HepG2 (cell line): ENCODE data around the gene STAM. TPM values are rescaled to one million over a fixed set of nuclear protein-coding genes. Genes with fewer than 3 reads are reported as not detected.

Experiments used
- ATAC-seq: fragments of 200-7000 bp; cut with Tn5 transposase; 3 replicates; pipeline ENCODE4 v1.9.1; 2020; ENCODE audit warnings: mild to moderate bottlenecking, moderate library complexity
- BruUV-seq: library from RNA; stranded (reverse); fragments of 400-500 nt; replicated peaks from 2 replicates; lab custom pipeline; 2021; lab: Mats Ljungman, UMichigan
- CTCF ChIA-PET: fragments of 300-600 bp; formaldehyde crosslinking; extraction: SDS; loops from one replicate; lab custom pipeline; 2021; ENCODE audit warnings: low total read pairs, inconsistent platforms, low intra/inter-chr PET ratio; lab: Yijun Ruan, JAX
- POLR2A ChIA-PET: fragments of 350-600 bp; sonication (Branson Sonifier 250); formaldehyde crosslinking; loops from one replicate; lab custom pipeline; 2020; ENCODE audit warnings: antibody characterized with exemption, inconsistent platforms; lab: Yijun Ruan, JAX
- DNase-seq: peaks from one replicate; pipeline ENCODE4 v3.0.0-alpha.2; 2015; ENCODE audit warnings: low spot score
- FAIRE-seq: peaks from 3 replicates; lab custom pipeline; 2011; peaks lifted over from hg19 to GRCh38; lab: Jason Lieb, UNC
- H2AFZ ChIP-seq: one replicate; pipeline ENCODE4 v1.6.1; 2011; ENCODE audit warnings: low read length, inconsistent platforms
- H3K27ac ChIP-seq: fragments of 300-600 bp; 3 replicates; pipeline ENCODE4 v1.8.0; 2011; ENCODE audit warnings: mixed run types, mild to moderate bottlenecking, mixed read lengths, low read length, inconsistent platforms; ENCODE audit not compliant: insufficient read depth; ENCODE audit errors: extremely low read length
- H3K27me3 ChIP-seq, 2 experiments: fragments of 200-600 bp in 1 of 2; 2 replicates in 1 of 2; 3 replicates in 1 of 2; pipeline versions ENCODE4 v1.6.0 to v1.8.0; 2011; ENCODE audit warnings: low read length in 2 of 2, mild to moderate bottlenecking in 2 of 2, moderate library complexity in 2 of 2, inconsistent platforms in 1 of 2; ENCODE audit not compliant: insufficient read depth in 2 of 2, control insufficient read depth in 1 of 2
- H3K36me3 ChIP-seq, 2 experiments: fragments of 200-600 bp in 1 of 2; replicated peaks in 1 of 2; 2 replicates in 1 of 2; 3 replicates in 1 of 2; pipeline versions ENCODE4 v1.5.1 to v1.8.0; 2011; ENCODE audit warnings: low read length in 2 of 2, inconsistent platforms in 1 of 2; ENCODE audit not compliant: insufficient read depth in 2 of 2, control insufficient read depth in 1 of 2
- H3K4me1 ChIP-seq: 2 replicates; pipeline ENCODE4 v1.5.1; 2012; ENCODE audit warnings: low read length, inconsistent platforms; ENCODE audit not compliant: insufficient read depth
- H3K4me2 ChIP-seq: 2 replicates; pipeline ENCODE4 v1.6.0; 2011; ENCODE audit warnings: low read depth, low read length, inconsistent platforms
- H3K4me3 ChIP-seq, 3 experiments: fragments of 200-600 bp in 1 of 3; sonication (generic), shearing (Covaris generic) in 1 of 3; replicated peaks in 1 of 3; 2 replicates each; pipeline ENCODE4 v1.5.1; 2011 to 2016; ENCODE audit warnings: low read length in 3 of 3, inconsistent platforms in 2 of 3, low read depth in 2 of 3, mild to moderate bottlenecking in 2 of 3, control low read depth in 1 of 3, mixed read lengths in 1 of 3; ENCODE audit not compliant: insufficient read depth in 1 of 3
- H3K79me2 ChIP-seq: one replicate; pipeline ENCODE4 v1.6.1; 2011; ENCODE audit warnings: low read length, inconsistent platforms; ENCODE audit not compliant: insufficient read depth
- H3K9ac ChIP-seq: 2 replicates; pipeline ENCODE4 v1.6.0; 2011; ENCODE audit warnings: mild to moderate bottlenecking, low read depth, low read length, inconsistent platforms; ENCODE audit not compliant: insufficient read depth
- H3K9me3 ChIP-seq: 2 replicates; pipeline ENCODE4 v1.5.1; 2012; ENCODE audit warnings: mild to moderate bottlenecking, low read length
- H4K20me1 ChIP-seq: 2 replicates; pipeline ENCODE4 v1.6.0; 2011; ENCODE audit warnings: inconsistent platforms, mild to moderate bottlenecking, low read length, moderate library complexity; ENCODE audit not compliant: insufficient read depth
- BRF2 ChIP-seq: sonication (generic); formaldehyde crosslinking; IDR thresholded peaks from 2 replicates; pipeline ENCODE4 v1.8.1; 2022; ENCODE audit warnings: mild to moderate bottlenecking, missing genetic modification reagents
- DDIT3 ChIP-seq: sonication (generic); formaldehyde crosslinking; IDR thresholded peaks from 2 replicates; pipeline ENCODE4 v1.4.0; 2020; ENCODE audit warnings: mild to moderate bottlenecking, missing genetic modification reagents
- PATZ1 ChIP-seq: sonication (generic); formaldehyde crosslinking; IDR thresholded peaks from 2 replicates; pipeline ENCODE4 v1.4.0; 2020; ENCODE audit warnings: missing genetic modification reagents
- PRMT3 ChIP-seq: sonication (generic); formaldehyde crosslinking; IDR thresholded peaks from 2 replicates; pipeline ENCODE4 v1.8.1; 2022; ENCODE audit warnings: low read depth, mild to moderate bottlenecking, moderate library complexity, missing genetic modification reagents, borderline replicate concordance
- TFE3 ChIP-seq: IDR thresholded peaks from 2 replicates; pipeline ENCODE4 v1.6.1; 2016
- TIGD3 ChIP-seq: sonication (generic); formaldehyde crosslinking; IDR thresholded peaks from 2 replicates; pipeline ENCODE4 v1.5.1; 2020; ENCODE audit warnings: mild to moderate bottlenecking, missing genetic modification reagents, borderline replicate concordance
- TOPORS ChIP-seq: sonication (generic); formaldehyde crosslinking; IDR thresholded peaks from 2 replicates; pipeline ENCODE4 v1.8.0; 2023; ENCODE audit warnings: mild to moderate bottlenecking, missing genetic modification reagents
- ZNF660 ChIP-seq: sonication (generic); formaldehyde crosslinking; IDR thresholded peaks from 2 replicates; pipeline ENCODE4 v1.5.1; 2020; ENCODE audit warnings: mild to moderate bottlenecking, low read depth, missing genetic modification reagents, borderline replicate concordance
- ZNF691 ChIP-seq: sonication (generic); formaldehyde crosslinking; IDR thresholded peaks from 2 replicates; pipeline ENCODE4 v1.4.0; 2020; ENCODE audit warnings: missing genetic modification reagents, low read depth, mild to moderate bottlenecking, borderline replicate concordance
- ZNF746 ChIP-seq: sonication (generic); formaldehyde crosslinking; IDR thresholded peaks from 2 replicates; pipeline ENCODE4 v1.8.0; 2022; ENCODE audit warnings: mild to moderate bottlenecking, missing genetic modification reagents
- WGBS: methylation state at CpG from one replicate; pipeline ENCODE4 v1.1.6; 2017; ENCODE audit warnings: low lambda C conversion rate; 5-methylcytosine and 5-hydroxymethylcytosine counted together
- in situ Hi-C: cut with HindIII; loops from 2 replicates; pipeline ENCODE4 v1.10.0; 2017; ENCODE audit warnings: low pct_unique_long_range_greater_than_20kb; ENCODE audit not compliant: extremely low pct_ligation_motif_present
- intact Hi-C: fragments of 100-400 bp; cut with micrococcal nuclease; formaldehyde crosslinking; loops from one replicate; pipeline ENCODE4 v1.10.0; 2022; ENCODE audit not compliant: unreplicated experiment
- polyA plus RNA-seq, 8 experiments: library from polyadenylated mRNA; depleted of rRNA in 3 of 8; stranded (reverse) in 7 of 8; unstranded in 1 of 8; fragments of >200 nt; fragmentation: Illumina TruSeq in 4 of 8; extraction: Trizol in 4 of 8; gene quantifications; 2 replicates each; pipeline versions ENCODE4 v1.2.1 to v1.2.3, GENCODE V29; 2011 to 2016; ENCODE audit warnings: low read depth in 4 of 8, missing spikeins in 1 of 8, mixed read lengths in 1 of 8; ENCODE audit not compliant: insufficient read depth in 1 of 8
- total RNA-seq, 5 experiments: library from RNA; depleted of rRNA; stranded (reverse); fragments of >200 nt; fragmentation: Illumina TruSeq; extraction: Trizol; gene quantifications; 2 replicates each; pipeline ENCODE4 v1.2.3, GENCODE V29; 2016; ENCODE audit warnings: low read depth in 1 of 5

Gene STAM
- total and polyA plus RNA-seq, 2 of the 13 experiments (the other 11 are each of a cell fraction or from before 2014, with no cell fraction given), result 19.5 to 25.1 TPM

- H3K9me3 ChIP-seq, result no peaks in the 10 kb centered on the region
- BruUV-seq, result no TSS peak
- H3K4me1 ChIP-seq, result no peaks in the 10 kb centered on the region
- intact Hi-C loops, result no loop called here
- FAIRE-seq (no peak), DNase-seq (no peak), ATAC-seq (no peak)
- POLR2A ChIA-PET, result no interaction called here
- H4K20me1 ChIP-seq, result no peaks in the 10 kb centered on the region
- no peak overlapping the region for H3K4me3 ChIP-seq
- in situ Hi-C loops, result no loop called here
- WGBS, result 88% methylated on average over 5 of the region's 5 CpGs
- peaks cover 13 to 63% of the 10 kb centered on the region in 2 experiments for H3K36me3 ChIP-seq
- H2AFZ ChIP-seq, result no peak overlapping the region
- H3K79me2 ChIP-seq, result no peaks in the 10 kb centered on the region
- CTCF ChIA-PET, result no interaction called here
- H3K4me2 ChIP-seq, result no peak overlapping the region
- no peak overlapping the region for H3K9ac ChIP-seq
- no peak overlapping the region for H3K27ac ChIP-seq
- H3K27me3 ChIP-seq, result no peaks in the 10 kb centered on the region
- TF ChIP-seq PATZ1 (CRISPR knock-in tag) (no peak), PRMT3 (CRISPR knock-in tag) (no peak), TOPORS (CRISPR knock-in tag) (no peak), ZNF691 (CRISPR knock-in tag) (no peak), DDIT3 (CRISPR knock-in tag) (no peak), TFE3 (CRISPR knock-in tag) (no peak), BRF2 (no peak), ZNF746 (no peak), TIGD3 (CRISPR knock-in tag) (no peak), ZNF660 (CRISPR knock-in tag) (no peak)
Observed at GRCh38 chr10:17709492-17709891, 65.5 kb downstream of the STAM start.
